GM18519 (cell line): Measurements from ENCODE around the gene DOCK2.
A peak's percentile ranks its signal among the peaks of the same experiment; 100 is the strongest.

Experiments used
- ATAC-seq: cut with Tn5 transposase; IDR thresholded peaks from one replicate; pipeline ENCODE4 v1.9.1; 2021; ENCODE audit warnings: mild to moderate bottlenecking, moderate library complexity; ENCODE audit not compliant: unreplicated experiment, low FRiP score

Gene DOCK2

DNA sequence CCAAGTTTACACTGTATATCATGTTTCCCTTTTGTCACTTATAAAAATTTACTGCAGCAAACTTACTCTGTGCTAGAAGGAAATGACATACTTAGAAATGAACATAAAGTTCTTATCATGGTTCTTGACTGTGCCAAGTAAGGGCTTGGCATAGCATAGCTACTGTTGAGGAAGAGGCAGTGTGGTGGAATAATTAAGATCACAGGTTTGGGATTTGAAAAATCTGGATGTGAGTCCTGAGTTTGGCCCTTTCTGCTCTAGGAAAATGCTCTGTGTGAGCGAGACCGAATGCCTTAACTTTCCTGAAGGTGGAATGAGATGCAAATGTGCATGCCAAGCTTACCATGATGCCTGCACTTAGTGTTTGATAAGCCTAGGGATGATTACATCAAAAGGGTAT, 243.7 kb downstream of the DOCK2 start:
- no peak for ATAC-seq

- no peak for ATAC-seq
These were observed 244.7 kb downstream of the DOCK2 start for GRCh38 chr5:169881702-169882303.

- peak; percentile 55 for ATAC-seq
These were observed 249.0 kb downstream of the DOCK2 start for GRCh38 chr5:169886033-169886432.

- no peak for ATAC-seq
These were observed 249.6 kb downstream of the DOCK2 start for GRCh38 chr5:169886677-169887076.

DNA sequence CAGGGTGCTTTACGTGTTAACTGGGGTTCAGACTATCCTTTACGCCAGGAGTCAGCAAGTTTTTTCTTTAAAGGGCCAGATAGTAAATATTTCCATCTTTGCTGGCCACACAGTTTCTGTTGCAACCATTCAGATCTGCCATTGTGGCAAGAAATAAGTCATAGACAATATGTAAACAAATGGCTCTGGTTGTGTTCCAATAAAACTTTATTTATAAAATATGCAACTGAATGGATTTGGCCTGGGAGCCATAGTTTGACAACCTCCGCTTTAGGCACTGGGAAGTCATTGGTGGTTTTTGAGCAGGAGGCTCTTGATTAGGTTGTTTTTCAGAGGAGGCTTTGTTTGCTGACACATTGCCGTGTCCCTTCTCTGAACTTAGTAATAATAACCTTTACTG, 252.5 kb downstream of the DOCK2 start:
- no peak for ATAC-seq

- no peak for ATAC-seq
These were observed 255.9 kb downstream of the DOCK2 start for GRCh38 chr5:169893010-169893409.

- ATAC-seq = no peak
These were observed 256.5 kb downstream of the DOCK2 start for GRCh38 chr5:169893571-169893970.

GRCh38 chr5:169895926-169896325, 258.9 kb downstream of the DOCK2 start:
- no peak for ATAC-seq

DNA sequence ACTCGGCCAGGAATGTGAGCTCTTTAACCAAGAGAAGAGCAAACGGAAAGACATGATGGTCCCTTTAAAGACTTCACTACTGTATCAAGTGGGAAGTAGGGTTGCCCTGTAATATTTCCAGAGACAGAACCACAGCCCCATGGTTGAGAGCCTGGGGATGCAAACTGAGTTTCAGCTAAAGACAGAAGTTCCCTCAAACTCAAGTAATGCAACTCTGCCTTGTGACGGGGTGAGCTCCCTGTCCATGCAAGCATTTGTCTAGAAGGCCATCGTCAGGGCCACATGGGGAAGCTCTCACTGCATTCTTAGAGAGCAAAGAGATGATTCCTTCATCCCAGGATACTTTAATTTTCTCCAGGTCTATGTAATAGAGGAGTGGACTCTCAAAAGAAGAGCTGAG, 260.4 kb downstream of the DOCK2 start:
- ATAC-seq = no peak

DNA sequence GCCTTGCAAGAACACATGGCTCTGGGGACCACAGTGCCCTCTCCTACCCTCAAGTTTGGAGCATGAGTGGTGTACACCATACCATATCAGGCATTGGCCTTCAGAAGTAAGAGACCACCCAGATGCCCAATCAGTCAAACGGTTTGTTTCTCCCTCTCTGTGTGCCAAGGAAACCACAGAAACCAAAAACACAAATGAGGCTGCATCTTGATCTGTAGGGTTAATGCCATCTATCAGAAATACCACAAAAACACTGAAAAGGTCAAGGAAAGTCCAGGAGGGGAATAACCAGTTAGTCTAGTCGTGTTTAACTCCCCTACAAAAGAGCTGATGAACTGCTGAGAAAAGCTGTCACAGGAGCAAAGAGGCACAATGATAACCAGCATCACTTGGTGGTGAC, 264.8 kb downstream of the DOCK2 start:
- ATAC-seq = no peak

- no peak for ATAC-seq
These were observed 267.0 kb downstream of the DOCK2 start for GRCh38 chr5:169904059-169904458.

- ATAC-seq = no peak
These were observed 267.4 kb downstream of the DOCK2 start for GRCh38 chr5:169904508-169904907.

- ATAC-seq = no peak
These were observed 267.9 kb downstream of the DOCK2 start for GRCh38 chr5:169905017-169905416.

DNA sequence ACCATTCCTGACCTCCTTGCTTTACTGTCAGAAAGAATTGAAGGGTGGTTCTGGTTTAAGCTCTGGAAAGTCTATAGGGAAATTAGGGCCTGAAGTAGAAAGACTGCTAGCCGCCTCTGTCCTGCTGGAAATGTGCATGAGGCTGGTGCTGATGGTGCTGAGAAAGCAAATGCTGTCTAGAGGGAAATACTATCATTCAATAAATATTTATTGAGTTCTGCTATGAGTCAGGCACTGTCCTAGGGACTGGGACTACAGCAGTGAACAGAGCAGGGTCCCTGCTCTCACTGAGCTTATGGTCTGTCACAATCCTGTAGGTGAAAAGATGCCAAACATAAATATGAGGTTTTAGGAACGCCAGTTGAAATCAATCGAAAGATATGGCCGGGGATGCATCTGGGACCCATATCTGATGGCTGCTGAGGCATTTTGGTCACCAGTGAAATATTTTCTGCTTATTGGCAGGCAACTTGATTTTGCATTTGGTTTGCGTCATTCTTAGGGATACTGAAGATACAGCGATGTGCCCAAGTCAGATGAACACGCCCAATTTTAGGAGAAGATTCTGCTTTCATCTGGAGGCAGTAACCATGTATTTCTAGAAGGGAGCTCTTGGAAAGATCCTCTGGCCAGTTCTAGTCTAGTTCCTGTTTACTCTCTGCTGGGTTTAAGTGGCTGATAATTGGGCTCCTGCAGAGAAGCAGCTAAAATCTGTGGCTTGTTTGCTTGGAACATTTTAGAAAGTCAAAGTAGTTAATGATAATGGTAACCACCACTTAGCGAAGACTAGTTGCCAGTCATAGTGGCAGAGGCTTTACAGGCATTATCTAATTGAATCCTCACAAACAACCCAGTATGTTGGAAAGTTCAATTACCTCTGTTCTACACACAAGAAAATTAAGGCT, 269.9 kb downstream of the DOCK2 start:
- no peak for ATAC-seq

DNA sequence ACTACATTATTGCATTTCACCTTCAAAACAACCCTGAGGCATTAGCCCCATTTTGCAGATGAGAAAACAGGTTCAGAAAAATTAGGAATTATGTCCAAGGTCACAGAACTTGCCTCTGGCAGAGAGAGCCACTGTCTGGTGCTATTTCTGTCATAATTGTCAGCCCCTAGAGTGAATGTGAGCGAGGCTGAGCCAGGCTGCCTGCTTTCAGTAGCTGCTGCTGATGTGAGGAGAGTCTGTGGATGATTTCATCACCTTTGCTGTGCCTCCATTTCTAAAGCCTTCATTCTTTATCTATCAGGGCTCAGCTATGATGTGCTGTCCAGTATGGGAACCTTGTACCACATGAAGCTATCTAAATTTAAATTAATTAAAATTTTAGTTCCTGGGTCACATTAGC, 271.8 kb downstream of the DOCK2 start:
- ATAC-seq = no peak

GRCh38 chr5:169909945-169910344, 272.9 kb downstream of the DOCK2 start:
- no peak for ATAC-seq

DNA sequence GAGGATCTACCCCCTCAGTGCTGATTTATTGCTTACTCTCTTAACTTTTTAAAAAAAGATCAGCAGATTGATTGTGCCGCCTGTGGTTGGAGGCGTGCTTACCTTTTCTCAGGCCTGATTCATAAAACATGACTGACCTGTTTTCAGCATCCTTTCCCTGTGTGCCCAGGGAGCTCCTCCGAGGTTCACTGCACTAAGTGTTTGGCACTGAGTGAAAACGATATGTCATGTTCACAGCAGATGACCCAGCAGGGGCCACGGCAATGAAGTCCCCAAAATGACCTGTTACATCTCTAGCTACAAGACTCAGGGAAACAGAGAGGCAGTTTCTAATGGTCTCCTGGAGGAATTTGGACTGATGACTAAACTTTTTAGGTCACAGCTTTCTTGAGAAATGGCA, 273.3 kb downstream of the DOCK2 start:
- no peak for ATAC-seq

DNA sequence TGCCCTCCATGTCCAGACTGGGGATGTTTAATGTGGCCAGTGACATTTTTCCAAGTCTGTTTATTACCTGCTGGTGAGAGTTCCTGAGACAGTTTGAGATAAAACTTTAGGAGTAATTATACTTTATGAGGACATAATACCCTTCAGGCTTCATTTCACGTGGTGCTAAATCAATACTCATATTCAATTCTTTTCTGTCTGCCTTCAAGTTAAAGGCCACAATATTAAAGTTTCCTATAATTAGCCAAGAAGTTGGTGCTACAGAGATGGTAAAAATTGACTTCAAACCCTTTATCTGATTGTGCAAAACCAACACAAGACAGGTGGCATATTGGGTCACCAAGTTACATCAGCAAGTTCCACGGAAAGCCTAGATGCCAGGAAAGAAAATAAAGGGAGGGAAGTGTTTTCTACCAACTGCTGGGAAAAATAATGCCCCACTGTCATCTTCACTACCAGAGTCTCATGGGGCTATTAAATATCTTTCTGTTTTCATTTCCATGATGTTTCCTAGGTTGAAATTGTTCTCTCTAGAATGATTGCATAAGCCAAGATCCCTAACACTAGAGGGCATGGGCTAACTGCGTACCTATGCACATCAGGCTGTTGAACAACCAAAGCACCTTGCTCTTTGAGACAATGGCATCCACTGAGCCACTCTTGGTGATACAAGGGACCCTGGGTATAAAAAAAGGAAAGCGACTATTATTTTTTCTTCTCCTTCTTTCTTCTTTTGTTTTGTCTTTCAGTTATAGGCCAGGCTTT, 274.6 kb downstream of the DOCK2 start:
- ATAC-seq = no peak

- ATAC-seq = no peak
These were observed 276.4 kb downstream of the DOCK2 start for GRCh38 chr5:169913479-169913878.

DNA sequence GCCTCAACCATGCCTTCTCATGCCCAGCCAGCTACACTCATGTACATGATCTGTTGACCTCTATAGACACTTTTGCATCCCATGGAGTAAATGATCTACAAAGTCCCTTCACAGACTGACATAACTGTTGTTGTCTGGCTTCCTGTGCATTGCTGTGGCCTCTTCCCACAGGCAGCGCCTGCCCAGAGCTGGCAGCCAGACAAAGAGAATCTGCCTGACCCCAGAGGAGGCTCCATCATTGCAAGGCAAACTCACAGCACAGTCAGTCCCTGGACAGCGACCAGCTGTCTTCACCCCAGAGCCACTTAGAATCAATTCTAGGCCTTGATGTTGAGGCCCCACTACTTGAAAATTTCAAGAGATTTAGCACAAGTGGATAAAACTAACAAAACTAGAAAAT, 277.7 kb downstream of the DOCK2 start:
- no peak for ATAC-seq

- no peak for ATAC-seq
These were observed 280.4 kb downstream of the DOCK2 start for GRCh38 chr5:169917500-169917899.
